Tibial artery (tissue), 4 donors: Measurements from ENCODE around the gene NLRP3.

Experiments
- DNase-seq, 2 donors: peaks; one replicate each; pipeline ENCODE4 v3.0.0-alpha.2; 2019
- H3K27ac ChIP-seq, 2 donors: fragments of 200-600 bp; sonication (generic) in 1 of 2; 1 replicate in 1 of 2; 2 replicates in 1 of 2; pipeline ENCODE4 v1.5.1; 2018 to 2019; ENCODE audit warnings: mild to moderate bottlenecking in 1 of 2
- H3K27me3 ChIP-seq, 2 donors: fragments of 200-600 bp; sonication (generic) in 1 of 2; one replicate each; pipeline versions ENCODE4 v1.5.1 to v1.6.0; 2016 to 2019
- H3K36me3 ChIP-seq, 3 donors: fragments of 200-600 bp; sonication (generic) in 2 of 3; one replicate each; pipeline ENCODE4 v1.5.1; 2016 to 2019; ENCODE audit warnings: mild to moderate bottlenecking in 2 of 3
- H3K4me1 ChIP-seq, 4 donors: fragments of 200-600 bp; sonication (generic) in 2 of 4; 1 replicate in 3 of 4; 2 replicates in 1 of 4; pipeline ENCODE4 v1.5.1; 2016 to 2019
- H3K4me3 ChIP-seq, 2 donors: fragments of 200-600 bp; sonication (generic) in 1 of 2; 1 replicate in 1 of 2; 2 replicates in 1 of 2; pipeline ENCODE4 v1.5.1; 2018 to 2019; ENCODE audit warnings: mild to moderate bottlenecking in 2 of 2
- H3K9me3 ChIP-seq, 3 donors: fragments of 200-600 bp; sonication (generic) in 1 of 3; one replicate each; pipeline ENCODE4 v1.5.1; 2016 to 2019
- CTCF ChIP-seq, 2 experiments: fragments of 200-600 bp in 1 of 2; fragments of 450-650 bp in 1 of 2; IDR thresholded peaks; one replicate each; pipeline ENCODE4 v1.5.1; 2017 to 2019; ENCODE audit warnings: antibody characterized with exemption in 2 of 2, mild to moderate bottlenecking in 1 of 2, moderate library complexity in 1 of 2
- intact Hi-C: fragments of 100-400 bp; cut with DNase I; formaldehyde crosslinking; loops from one replicate; pipeline ENCODE4 v1.15.0; 2023; ENCODE audit warnings: low total_unique reads

The NLRP3 gene

GRCh38 chr1:247400685-247401084 lies 15.3 kb upstream of the NLRP3 start:
- no peak overlapping the region for H3K27ac ChIP-seq

GRCh38 chr1:247401310-247402119 lies 14.5 kb upstream of the NLRP3 start:
- H3K4me3 ChIP-seq, result no peak overlapping the region
- no peaks in the 10 kb centered on the region for H3K36me3 ChIP-seq
- no peaks in the 10 kb centered on the region for H3K27me3 ChIP-seq
- intact Hi-C loops, result no loop called here
- no peak for TF ChIP-seq CTCF (IDR thresholded peaks at IDR 0.05)
- no peaks in the 10 kb centered on the region for H3K4me1 ChIP-seq
- no peak for DNase-seq
- H3K27ac ChIP-seq, result no peak overlapping the region
- H3K9me3 ChIP-seq, result no peaks in the 10 kb centered on the region

More at GRCh38 chr1:247400685-247401084, 15.3 kb upstream of the NLRP3 start:
- no peak for DNase-seq
- Histone ChIP-seq H3K27me3 (no peaks in the 10 kb centered on the region), H3K36me3 (no peaks in the 10 kb centered on the region), H3K9me3 (no peaks in the 10 kb centered on the region), H3K4me1 (no peaks in the 10 kb centered on the region), H3K4me3 (no peak overlapping the region)
- no peak for TF ChIP-seq CTCF (IDR thresholded peaks at IDR 0.05)
- intact Hi-C loops, result no loop called here

GRCh38 chr1:247402120-247402675 lies 13.8 kb upstream of the NLRP3 start:
- TF ChIP-seq CTCF (IDR thresholded peaks at IDR 0.05), result no peak
- no peaks in the 10 kb centered on the region for H3K27me3 ChIP-seq
- H3K4me1 ChIP-seq, result no peaks in the 10 kb centered on the region
- H3K27ac ChIP-seq, result no peak overlapping the region
- no peak for DNase-seq
- no peaks in the 10 kb centered on the region for H3K36me3 ChIP-seq
- H3K4me3 ChIP-seq, result no peak overlapping the region
- H3K9me3 ChIP-seq, result no peaks in the 10 kb centered on the region
- intact Hi-C loops, result no loop called here

GRCh38 chr1:247406014-247406656 lies 9.8 kb upstream of the NLRP3 start:
- Histone ChIP-seq H3K4me3 (no peak overlapping the region), H3K4me1 (no peaks in the 10 kb centered on the region), H3K27me3 (no peaks in the 10 kb centered on the region), H3K36me3 (no peaks in the 10 kb centered on the region), H3K27ac (no peak overlapping the region), H3K9me3 (no peaks in the 10 kb centered on the region)
- DNase-seq, result no peak
- no peak for TF ChIP-seq CTCF (IDR thresholded peaks at IDR 0.05)
- intact Hi-C loops, result no loop called here

GRCh38 chr1:247407180-247407616 lies 8.8 kb upstream of the NLRP3 start:
- Histone ChIP-seq H3K27ac (no peak overlapping the region), H3K36me3 (no peaks in the 10 kb centered on the region), H3K4me1 (no peaks in the 10 kb centered on the region), H3K9me3 (no peaks in the 10 kb centered on the region), H3K4me3 (no peak overlapping the region), H3K27me3 (no peaks in the 10 kb centered on the region)
- intact Hi-C loops, result no loop called here
- no peak for TF ChIP-seq CTCF (IDR thresholded peaks at IDR 0.05)
- DNase-seq, result peak in 1 of 2 donors; percentile 28
